Measurements from ENCODE around the gene WDR1. TPM values are rescaled to one million over a fixed set of nuclear protein-coding genes. Genes with fewer than 3 reads are reported as not detected.

Gene WDR1
- total RNA-seq, 1 experiment from 2014 or later = 199 TPM

GRCh38 chr4:10091531-10092181 is 24.9 kb downstream of the WDR1 start:
- DNase-seq = no peak
- H3K27ac Mint-ChIP-seq (ENCODE audit: unreplicated experiment) = no peak overlapping the region
- no peaks in the 10 kb centered on the region for H3K9me3 Mint-ChIP-seq (ENCODE audit: low read depth, unreplicated experiment)
- no TSS peak for BruUV-seq (replicated peaks)
- intact Hi-C loops (cut with micrococcal nuclease; ENCODE audit: unreplicated experiment) = no loop called here
- no peaks in the 10 kb centered on the region for H3K4me1 Mint-ChIP-seq (ENCODE audit: low read depth, unreplicated experiment)
- no peaks in the 10 kb centered on the region for H3K27me3 Mint-ChIP-seq (ENCODE audit: unreplicated experiment)
- no peak overlapping the region for H3K4me3 Mint-ChIP-seq (ENCODE audit: low read depth, unreplicated experiment)
- no peak for TF ChIP-seq CTCF (IDR thresholded peaks at IDR 0.05; ENCODE audit: unreplicated experiment)
- H3K36me3 Mint-ChIP-seq (ENCODE audit: insufficient read depth, unreplicated experiment) = peaks cover 36% of the 10 kb centered on the region
- CTCF ChIA-PET = no interaction called here

GRCh38 chr4:10090467-10091250 is 25.9 kb downstream of the WDR1 start:
- BruUV-seq (replicated peaks) = no TSS peak
- H3K4me1 Mint-ChIP-seq (ENCODE audit: low read depth, unreplicated experiment) = no peaks in the 10 kb centered on the region
- H3K36me3 Mint-ChIP-seq (ENCODE audit: insufficient read depth, unreplicated experiment) = peaks cover 30% of the 10 kb centered on the region
- intact Hi-C loops (cut with micrococcal nuclease; ENCODE audit: unreplicated experiment) = no loop called here
- CTCF ChIA-PET = no interaction called here
- H3K27ac Mint-ChIP-seq (ENCODE audit: unreplicated experiment) = no peak overlapping the region
- no peak for TF ChIP-seq CTCF (IDR thresholded peaks at IDR 0.05; ENCODE audit: unreplicated experiment)
- DNase-seq = no peak
- H3K9me3 Mint-ChIP-seq (ENCODE audit: low read depth, unreplicated experiment) = no peaks in the 10 kb centered on the region
- H3K27me3 Mint-ChIP-seq (ENCODE audit: unreplicated experiment) = no peaks in the 10 kb centered on the region
- H3K4me3 Mint-ChIP-seq (ENCODE audit: low read depth, unreplicated experiment) = no peak overlapping the region

- no peaks in the 10 kb centered on the region for H3K4me1 Mint-ChIP-seq (ENCODE audit: low read depth, unreplicated experiment)
- no peak overlapping the region for H3K4me3 Mint-ChIP-seq (ENCODE audit: low read depth, unreplicated experiment)
- no TSS peak for BruUV-seq (replicated peaks)
- intact Hi-C loops (cut with micrococcal nuclease; ENCODE audit: unreplicated experiment) = no loop called here
- CTCF ChIA-PET = no interaction called here
- H3K9me3 Mint-ChIP-seq (ENCODE audit: low read depth, unreplicated experiment) = no peaks in the 10 kb centered on the region
- TF ChIP-seq CTCF (IDR thresholded peaks at IDR 0.05; ENCODE audit: unreplicated experiment) = peak; percentile 26
- DNase-seq = peak; percentile 36
- no peaks in the 10 kb centered on the region for H3K27me3 Mint-ChIP-seq (ENCODE audit: unreplicated experiment)
- H3K36me3 Mint-ChIP-seq (ENCODE audit: insufficient read depth, unreplicated experiment) = peaks cover 31% of the 10 kb centered on the region
- no peak overlapping the region for H3K27ac Mint-ChIP-seq (ENCODE audit: unreplicated experiment)
Observed at GRCh38 chr4:10089346-10089745, 27.3 kb downstream of the WDR1 start.

- no peaks in the 10 kb centered on the region for H3K9me3 Mint-ChIP-seq (ENCODE audit: low read depth, unreplicated experiment)
- no peak for DNase-seq
- H3K27me3 Mint-ChIP-seq (ENCODE audit: unreplicated experiment) = no peaks in the 10 kb centered on the region
- CTCF ChIA-PET = no interaction called here
- no peaks in the 10 kb centered on the region for H3K4me1 Mint-ChIP-seq (ENCODE audit: low read depth, unreplicated experiment)
- H3K4me3 Mint-ChIP-seq (ENCODE audit: low read depth, unreplicated experiment) = no peak overlapping the region
- intact Hi-C loops (cut with micrococcal nuclease; ENCODE audit: unreplicated experiment) = no loop called here
- TF ChIP-seq CTCF (IDR thresholded peaks at IDR 0.05; ENCODE audit: unreplicated experiment) = no peak
- peaks cover 36% of the 10 kb centered on the region for H3K36me3 Mint-ChIP-seq (ENCODE audit: insufficient read depth, unreplicated experiment)
- H3K27ac Mint-ChIP-seq (ENCODE audit: unreplicated experiment) = no peak overlapping the region
- no TSS peak for BruUV-seq (replicated peaks)
Observed at GRCh38 chr4:10088135-10089010, 28.2 kb downstream of the WDR1 start.

Measured in Calu3 (cell line).